Osteoblast (primary cell): ENCODE measurements around the gene IL10. TPM values are rescaled to one million over a fixed set of nuclear protein-coding genes. Genes with fewer than 3 reads are reported as not detected.

Experiments used
- DNase-seq: peaks from one replicate; pipeline ENCODE4 v3.0.0; 2011; ENCODE audit warnings: low spot score, mixed read lengths; ENCODE audit not compliant: insufficient read length; ENCODE audit errors: missing footprints
- H2AFZ ChIP-seq: 2 replicates; pipeline ENCODE4 v1.6.0; 2011; ENCODE audit warnings: mild to moderate bottlenecking, low read length
- H3K27ac ChIP-seq: 2 replicates; pipeline ENCODE4 v1.5.1; 2011; ENCODE audit warnings: mild to moderate bottlenecking, low read depth, low read length, moderate library complexity
- H3K27me3 ChIP-seq: 2 replicates; pipeline ENCODE4 v1.6.0; 2012; ENCODE audit warnings: mild to moderate bottlenecking, control low read depth, inconsistent platforms, low read length, moderate library complexity; ENCODE audit not compliant: insufficient read depth
- H3K36me3 ChIP-seq: 2 replicates; pipeline ENCODE4 v1.5.1; 2011; ENCODE audit warnings: mild to moderate bottlenecking, low read length, control low read depth, moderate library complexity; ENCODE audit not compliant: insufficient read depth
- H3K4me1 ChIP-seq: 2 replicates; pipeline ENCODE4 v1.5.1; 2011; ENCODE audit warnings: mild to moderate bottlenecking, low read length, control low read depth, moderate library complexity; ENCODE audit not compliant: insufficient read depth
- H3K4me2 ChIP-seq: 2 replicates; pipeline ENCODE4 v1.6.0; 2011; ENCODE audit warnings: mild to moderate bottlenecking, low read length; ENCODE audit not compliant: insufficient read depth
- H3K4me3 ChIP-seq: fragments of 200-600 bp; sonication (generic); 3 replicates; pipeline ENCODE4 v1.5.1; 2012; ENCODE audit warnings: mild to moderate bottlenecking, low read length, inconsistent platforms; ENCODE audit not compliant: insufficient read depth
- H3K79me2 ChIP-seq: 2 replicates; pipeline ENCODE4 v1.6.0; 2012; ENCODE audit warnings: mild to moderate bottlenecking, low read length, control low read depth, inconsistent platforms; ENCODE audit not compliant: insufficient read depth
- H3K9me3 ChIP-seq: 2 replicates; pipeline ENCODE4 v1.5.1; 2011; ENCODE audit warnings: low read depth, low read length, control low read depth
- H4K20me1 ChIP-seq: 2 replicates; pipeline ENCODE4 v1.6.0; 2012; ENCODE audit warnings: mild to moderate bottlenecking, low read length, control low read depth; ENCODE audit not compliant: insufficient read depth
- total RNA-seq: library from RNA; depleted of rRNA; stranded (reverse); fragments of >200 nt; gene quantifications from 2 replicates; pipeline ENCODE4 v1.2.3, GENCODE V29; 2012
- TF ChIP-seq, protein P1 (sequence below): IDR thresholded peaks from 2 replicates; pipeline ENCODE4 v1.5.1; 2011; ENCODE audit warnings: mild to moderate bottlenecking, low read depth, low read length, moderate library complexity; ENCODE audit errors: extremely low read depth

IL10 gene
- total RNA-seq, 1 donor, result not detected

DNA sequence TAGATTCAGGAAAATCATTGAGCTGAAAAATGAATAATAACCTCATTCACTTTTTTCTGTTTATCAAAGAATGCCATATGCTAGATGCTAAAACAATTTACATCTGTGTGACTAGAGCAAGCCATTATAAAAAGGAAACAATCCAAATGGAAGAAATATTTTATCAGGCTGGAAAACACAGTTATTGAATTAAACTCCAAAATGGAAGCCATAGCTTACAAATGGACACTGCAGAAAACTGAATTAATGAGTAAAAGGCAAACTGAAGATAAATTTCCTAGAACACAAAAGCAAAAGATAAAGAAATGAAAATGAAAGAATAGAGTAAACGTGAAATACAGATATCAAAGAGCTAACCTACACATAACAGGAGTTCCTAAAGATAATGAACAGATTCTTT is 33.1 kb upstream of the IL10 start:
- Histone ChIP-seq H3K4me2 (no peak overlapping the region), H3K36me3 (no peaks in the 10 kb centered on the region), H3K9me3 (no peaks in the 10 kb centered on the region), H3K27ac (no peak overlapping the region), H3K79me2 (no peaks in the 10 kb centered on the region), H3K4me3 (no peak overlapping the region), H3K27me3 (peaks cover 7% of the 10 kb centered on the region), H3K4me1 (no peaks in the 10 kb centered on the region), H2AFZ (no peak overlapping the region), H4K20me1 (no peaks in the 10 kb centered on the region)
- no peak for DNase-seq
- TF ChIP-seq, protein P1, sequence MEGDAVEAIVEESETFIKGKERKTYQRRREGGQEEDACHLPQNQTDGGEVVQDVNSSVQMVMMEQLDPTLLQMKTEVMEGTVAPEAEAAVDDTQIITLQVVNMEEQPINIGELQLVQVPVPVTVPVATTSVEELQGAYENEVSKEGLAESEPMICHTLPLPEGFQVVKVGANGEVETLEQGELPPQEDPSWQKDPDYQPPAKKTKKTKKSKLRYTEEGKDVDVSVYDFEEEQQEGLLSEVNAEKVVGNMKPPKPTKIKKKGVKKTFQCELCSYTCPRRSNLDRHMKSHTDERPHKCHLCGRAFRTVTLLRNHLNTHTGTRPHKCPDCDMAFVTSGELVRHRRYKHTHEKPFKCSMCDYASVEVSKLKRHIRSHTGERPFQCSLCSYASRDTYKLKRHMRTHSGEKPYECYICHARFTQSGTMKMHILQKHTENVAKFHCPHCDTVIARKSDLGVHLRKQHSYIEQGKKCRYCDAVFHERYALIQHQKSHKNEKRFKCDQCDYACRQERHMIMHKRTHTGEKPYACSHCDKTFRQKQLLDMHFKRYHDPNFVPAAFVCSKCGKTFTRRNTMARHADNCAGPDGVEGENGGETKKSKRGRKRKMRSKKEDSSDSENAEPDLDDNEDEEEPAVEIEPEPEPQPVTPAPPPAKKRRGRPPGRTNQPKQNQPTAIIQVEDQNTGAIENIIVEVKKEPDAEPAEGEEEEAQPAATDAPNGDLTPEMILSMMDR, result no peak

DNA sequence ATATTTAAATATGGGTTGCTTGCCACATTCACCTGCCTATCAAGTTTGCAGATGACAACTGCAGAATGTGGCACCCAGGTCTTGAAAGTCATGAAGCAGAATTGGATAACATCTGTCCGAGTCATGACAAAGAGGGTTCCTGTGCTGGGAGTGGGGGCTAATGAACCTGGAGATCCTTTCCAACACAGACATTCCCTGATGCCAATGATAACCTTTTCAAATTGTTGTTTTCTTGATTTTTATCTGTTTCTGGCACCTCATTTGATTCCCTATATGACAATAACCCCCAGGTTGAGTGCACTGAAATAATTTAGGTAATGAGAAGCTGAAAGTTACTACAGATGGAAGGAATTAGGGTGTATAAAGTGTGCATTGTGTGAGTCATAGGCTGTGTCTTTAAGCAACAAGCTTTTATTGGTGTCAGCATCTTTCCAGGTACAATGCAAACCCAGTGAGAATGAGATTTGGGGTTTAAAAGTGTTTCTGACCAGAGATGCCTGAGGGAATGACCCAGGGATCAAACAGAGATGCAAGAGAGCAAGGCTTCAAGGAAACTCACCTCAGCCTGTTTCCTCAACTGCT is 32.0 kb upstream of the IL10 start:
- Histone ChIP-seq H3K27me3 (peaks cover 7% of the 10 kb centered on the region), H3K4me1 (peaks cover 4% of the 10 kb centered on the region), H2AFZ (no peak overlapping the region), H3K27ac (no peak overlapping the region), H3K9me3 (no peaks in the 10 kb centered on the region), H3K4me2 (no peak overlapping the region), H3K4me3 (no peak overlapping the region), H3K36me3 (no peaks in the 10 kb centered on the region), H4K20me1 (no peaks in the 10 kb centered on the region), H3K79me2 (no peaks in the 10 kb centered on the region)
- TF ChIP-seq, protein P1, result no peak
- DNase-seq, result no peak

DNA sequence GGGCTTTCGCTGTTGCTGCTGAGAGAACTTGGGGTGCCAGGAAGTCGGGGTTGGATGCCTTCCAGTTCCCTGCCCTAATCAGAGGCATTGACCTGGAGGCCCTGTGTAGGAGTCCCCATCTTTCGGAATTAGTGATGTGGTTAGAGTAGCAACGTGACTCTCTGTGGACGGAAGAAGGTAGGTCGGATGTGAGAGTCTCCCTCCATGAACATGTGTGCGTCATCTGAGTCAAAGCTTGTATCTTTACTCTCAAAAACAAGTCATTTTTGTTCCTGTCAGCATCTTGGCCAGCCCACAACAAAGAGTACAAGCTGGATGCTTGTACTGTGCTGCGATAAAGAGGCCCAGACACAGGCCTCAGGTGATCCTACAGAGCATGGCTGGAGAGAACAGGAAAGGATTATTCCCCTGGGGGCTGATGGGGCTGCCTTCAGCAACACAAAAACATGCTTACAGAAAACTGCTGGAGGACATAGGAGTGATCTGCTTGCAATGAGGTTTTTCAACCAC is 31.0 kb upstream of the IL10 start:
- H3K4me3 ChIP-seq, result no peak overlapping the region
- H3K36me3 ChIP-seq, result no peaks in the 10 kb centered on the region
- H2AFZ ChIP-seq, result no peak overlapping the region
- H3K27me3 ChIP-seq, result peaks cover 4% of the 10 kb centered on the region
- no peak for DNase-seq
- H3K4me1 ChIP-seq, result peaks cover 7% of the 10 kb centered on the region
- TF ChIP-seq, protein P1, result no peak
- no peak overlapping the region for H3K27ac ChIP-seq
- H3K79me2 ChIP-seq, result no peaks in the 10 kb centered on the region
- H3K4me2 ChIP-seq, result no peak overlapping the region
- no peaks in the 10 kb centered on the region for H3K9me3 ChIP-seq
- H4K20me1 ChIP-seq, result no peaks in the 10 kb centered on the region

DNA sequence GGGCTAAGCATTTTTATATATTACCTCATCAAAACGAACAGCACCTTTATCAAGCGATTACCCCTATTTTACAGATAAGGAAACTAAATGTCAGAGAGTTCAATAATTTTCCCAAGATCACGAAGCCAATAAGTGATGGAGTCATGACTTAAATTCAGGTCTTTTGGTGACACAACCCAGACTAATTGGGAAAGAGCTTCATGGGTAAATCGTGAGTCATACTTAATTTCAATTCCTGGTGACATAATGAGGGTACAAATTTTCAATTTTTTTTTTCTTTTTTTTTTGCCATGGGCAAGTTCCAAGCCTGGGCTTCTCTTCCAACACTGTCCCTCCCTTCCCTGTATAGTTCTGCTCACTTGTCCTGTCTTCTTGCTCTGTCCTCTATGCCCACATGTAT is 30.1 kb upstream of the IL10 start:
- Histone ChIP-seq H3K4me2 (no peak overlapping the region), H3K4me1 (peaks cover 7% of the 10 kb centered on the region), H2AFZ (no peak overlapping the region), H3K27ac (no peak overlapping the region), H3K4me3 (no peak overlapping the region), H4K20me1 (no peaks in the 10 kb centered on the region), H3K36me3 (no peaks in the 10 kb centered on the region), H3K9me3 (no peaks in the 10 kb centered on the region), H3K27me3 (peaks cover 4% of the 10 kb centered on the region), H3K79me2 (no peaks in the 10 kb centered on the region)
- DNase-seq, result no peak
- TF ChIP-seq, protein P1, result no peak
